Measurements from ENCODE around the gene DNAH2.

DNA sequence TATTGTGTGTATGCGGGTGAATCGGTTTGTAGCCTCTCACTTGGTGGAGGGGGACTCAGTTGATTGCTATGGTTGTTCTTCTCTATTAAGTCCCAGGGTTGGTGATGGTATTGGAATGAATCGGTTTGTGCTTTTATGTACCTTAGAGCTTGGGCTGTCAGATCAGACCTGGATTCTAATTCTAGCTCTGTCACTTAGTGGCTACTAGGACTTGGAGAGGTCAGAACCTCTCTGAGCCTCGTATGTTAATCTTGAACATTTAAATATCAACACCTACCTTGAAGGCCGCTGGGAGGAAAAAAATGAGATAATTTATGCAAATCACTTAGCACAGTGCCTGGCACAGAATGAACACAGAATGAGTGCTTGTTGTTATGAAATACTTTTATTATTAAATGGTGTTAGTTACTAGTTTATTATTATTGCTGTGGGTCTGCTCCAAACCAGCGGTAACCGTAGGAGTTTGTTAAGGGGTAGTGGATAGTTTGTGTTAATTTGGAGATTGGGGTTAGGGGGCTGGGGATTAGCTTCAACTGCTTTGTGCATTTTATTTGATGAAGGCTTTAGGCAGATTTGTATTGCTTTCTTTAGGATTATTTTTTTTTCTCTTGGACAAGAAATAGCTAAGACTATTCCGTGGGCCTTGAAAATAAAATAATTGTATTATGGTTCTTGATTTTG lies 120.0 kb downstream of the DNAH2 start:
- TF ChIP-seq, protein P1, sequence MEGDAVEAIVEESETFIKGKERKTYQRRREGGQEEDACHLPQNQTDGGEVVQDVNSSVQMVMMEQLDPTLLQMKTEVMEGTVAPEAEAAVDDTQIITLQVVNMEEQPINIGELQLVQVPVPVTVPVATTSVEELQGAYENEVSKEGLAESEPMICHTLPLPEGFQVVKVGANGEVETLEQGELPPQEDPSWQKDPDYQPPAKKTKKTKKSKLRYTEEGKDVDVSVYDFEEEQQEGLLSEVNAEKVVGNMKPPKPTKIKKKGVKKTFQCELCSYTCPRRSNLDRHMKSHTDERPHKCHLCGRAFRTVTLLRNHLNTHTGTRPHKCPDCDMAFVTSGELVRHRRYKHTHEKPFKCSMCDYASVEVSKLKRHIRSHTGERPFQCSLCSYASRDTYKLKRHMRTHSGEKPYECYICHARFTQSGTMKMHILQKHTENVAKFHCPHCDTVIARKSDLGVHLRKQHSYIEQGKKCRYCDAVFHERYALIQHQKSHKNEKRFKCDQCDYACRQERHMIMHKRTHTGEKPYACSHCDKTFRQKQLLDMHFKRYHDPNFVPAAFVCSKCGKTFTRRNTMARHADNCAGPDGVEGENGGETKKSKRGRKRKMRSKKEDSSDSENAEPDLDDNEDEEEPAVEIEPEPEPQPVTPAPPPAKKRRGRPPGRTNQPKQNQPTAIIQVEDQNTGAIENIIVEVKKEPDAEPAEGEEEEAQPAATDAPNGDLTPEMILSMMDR (conservative IDR thresholded peaks at IDR 0.05; ENCODE audit: low read length): no peak
- TF ChIP-seq EZH2phosphoT487 (IDR thresholded peaks at IDR 0.05; ENCODE audit: borderline replicate concordance, low read depth, low read length): no peak
